AG09309 (cell line): ENCODE measurements around the gene SOBP.

ENCODE experiments used
- DNase-seq: peaks from one replicate; pipeline ENCODE4 v3.0.0-alpha.2; 2010; ENCODE audit warnings: low read depth
- H3K4me3 ChIP-seq: 2 replicates; pipeline ENCODE4 v1.5.1; 2011; ENCODE audit warnings: mild to moderate bottlenecking, low read depth, low read length, moderate library complexity; ENCODE audit not compliant: control insufficient read depth
- TF ChIP-seq, protein P1 (sequence below): IDR thresholded peaks from 2 replicates; pipeline ENCODE4 v1.5.1; 2011; ENCODE audit warnings: mild to moderate bottlenecking, low read depth, low read length, inconsistent platforms; ENCODE audit not compliant: insufficient read depth, control insufficient read depth; ENCODE audit errors: missing control alignments

Gene SOBP

DNA sequence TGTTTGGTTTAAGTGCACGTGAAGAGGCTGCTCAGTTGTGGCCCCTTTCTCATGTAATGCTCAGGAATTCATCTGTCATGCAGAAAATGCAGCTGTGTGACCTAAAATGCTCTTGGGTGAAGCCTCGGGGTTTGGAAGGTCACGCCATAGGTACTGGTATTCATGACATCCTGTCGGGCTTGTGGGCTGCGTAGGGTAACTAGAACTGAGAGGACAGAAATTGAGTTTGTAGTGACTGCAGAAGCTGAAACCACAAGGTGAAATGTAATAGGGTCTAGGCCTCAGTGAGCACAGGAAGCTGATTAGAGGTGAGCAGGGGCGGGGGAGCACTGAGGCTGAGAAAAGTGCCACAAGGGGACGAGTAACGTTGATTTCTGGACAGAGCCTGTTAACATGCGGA, 128.8 kb downstream of the SOBP start:
- DNase-seq, result no peak
- TF ChIP-seq, protein P1, sequence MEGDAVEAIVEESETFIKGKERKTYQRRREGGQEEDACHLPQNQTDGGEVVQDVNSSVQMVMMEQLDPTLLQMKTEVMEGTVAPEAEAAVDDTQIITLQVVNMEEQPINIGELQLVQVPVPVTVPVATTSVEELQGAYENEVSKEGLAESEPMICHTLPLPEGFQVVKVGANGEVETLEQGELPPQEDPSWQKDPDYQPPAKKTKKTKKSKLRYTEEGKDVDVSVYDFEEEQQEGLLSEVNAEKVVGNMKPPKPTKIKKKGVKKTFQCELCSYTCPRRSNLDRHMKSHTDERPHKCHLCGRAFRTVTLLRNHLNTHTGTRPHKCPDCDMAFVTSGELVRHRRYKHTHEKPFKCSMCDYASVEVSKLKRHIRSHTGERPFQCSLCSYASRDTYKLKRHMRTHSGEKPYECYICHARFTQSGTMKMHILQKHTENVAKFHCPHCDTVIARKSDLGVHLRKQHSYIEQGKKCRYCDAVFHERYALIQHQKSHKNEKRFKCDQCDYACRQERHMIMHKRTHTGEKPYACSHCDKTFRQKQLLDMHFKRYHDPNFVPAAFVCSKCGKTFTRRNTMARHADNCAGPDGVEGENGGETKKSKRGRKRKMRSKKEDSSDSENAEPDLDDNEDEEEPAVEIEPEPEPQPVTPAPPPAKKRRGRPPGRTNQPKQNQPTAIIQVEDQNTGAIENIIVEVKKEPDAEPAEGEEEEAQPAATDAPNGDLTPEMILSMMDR, result no peak
- no peak overlapping the region for H3K4me3 ChIP-seq

DNA sequence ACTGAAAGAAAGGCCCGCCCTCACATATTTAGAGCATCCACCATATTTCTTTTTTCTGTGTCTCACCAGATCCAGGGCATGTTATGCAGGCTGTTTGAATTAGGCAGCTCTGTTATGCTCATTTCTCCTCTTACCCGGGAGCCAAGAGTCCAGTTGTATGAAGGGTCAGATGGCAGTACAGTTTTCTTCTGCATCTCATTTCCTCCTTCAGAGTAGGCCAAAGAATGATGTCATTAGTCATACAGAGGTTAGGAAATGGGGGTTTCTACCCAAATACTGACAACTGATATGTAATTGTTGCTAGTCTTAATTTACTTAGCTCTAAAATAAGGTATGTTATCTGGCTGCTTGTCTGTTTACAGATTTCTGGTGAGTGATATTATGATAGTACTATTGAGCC, 130.8 kb downstream of the SOBP start:
- TF ChIP-seq, protein P1, result no peak
- H3K4me3 ChIP-seq, result no peak overlapping the region
- no peak for DNase-seq

DNA sequence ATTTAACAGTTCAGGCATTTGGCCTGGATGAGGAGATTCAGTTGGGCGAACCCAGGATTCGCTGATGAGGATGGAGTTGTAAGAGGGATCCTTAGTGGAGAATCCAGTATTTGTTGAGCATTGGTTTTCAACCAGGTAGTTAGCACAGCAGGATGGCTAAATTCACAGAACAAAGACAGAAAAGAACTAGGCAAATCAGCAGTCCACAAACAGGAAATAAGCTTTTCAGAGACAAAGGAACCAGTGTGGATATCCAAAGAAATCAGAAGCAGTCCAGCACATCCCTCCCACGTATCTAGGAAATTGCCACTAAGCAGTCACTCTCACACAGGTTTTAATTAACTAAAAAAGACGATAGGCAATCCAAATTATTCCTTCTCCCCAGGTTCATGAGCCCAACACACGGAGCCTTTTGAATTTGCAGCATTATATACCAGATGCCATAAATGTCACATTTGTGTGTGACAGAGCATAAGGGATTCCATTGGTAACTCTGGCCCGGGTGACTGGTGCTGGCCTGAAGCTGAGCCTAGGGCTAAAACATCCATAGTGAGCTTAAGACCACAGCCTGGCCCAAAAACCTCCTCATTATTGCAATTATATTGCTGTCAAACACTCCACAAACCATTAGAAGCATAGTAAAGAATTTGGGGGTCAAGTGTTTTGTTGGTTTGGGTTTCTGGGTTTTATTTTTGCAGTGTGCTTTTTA, 131.5 kb downstream of the SOBP start:
- TF ChIP-seq, protein P1, result no peak
- H3K4me3 ChIP-seq, result no peak overlapping the region
- DNase-seq, result no peak

DNA sequence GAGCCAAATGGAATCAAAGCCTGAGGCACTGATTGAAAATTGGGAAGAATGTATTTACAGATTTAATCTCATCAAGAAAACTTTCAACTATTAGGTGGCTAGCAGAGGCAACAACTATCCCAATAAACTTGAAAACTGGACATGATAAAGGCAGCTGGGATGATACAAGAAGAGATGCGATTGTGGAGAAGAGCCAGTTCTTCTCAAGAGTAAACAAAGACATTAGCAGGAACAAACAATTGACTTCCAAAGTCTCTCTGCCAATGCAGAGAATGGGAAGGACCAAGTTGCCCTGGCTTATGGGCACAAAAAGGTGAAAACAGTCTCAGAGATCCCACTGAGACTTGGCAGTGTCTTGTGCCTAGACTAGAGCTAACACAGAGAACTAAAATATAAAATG, 132.4 kb downstream of the SOBP start:
- DNase-seq, result no peak
- TF ChIP-seq, protein P1, result no peak
- no peak overlapping the region for H3K4me3 ChIP-seq

DNA sequence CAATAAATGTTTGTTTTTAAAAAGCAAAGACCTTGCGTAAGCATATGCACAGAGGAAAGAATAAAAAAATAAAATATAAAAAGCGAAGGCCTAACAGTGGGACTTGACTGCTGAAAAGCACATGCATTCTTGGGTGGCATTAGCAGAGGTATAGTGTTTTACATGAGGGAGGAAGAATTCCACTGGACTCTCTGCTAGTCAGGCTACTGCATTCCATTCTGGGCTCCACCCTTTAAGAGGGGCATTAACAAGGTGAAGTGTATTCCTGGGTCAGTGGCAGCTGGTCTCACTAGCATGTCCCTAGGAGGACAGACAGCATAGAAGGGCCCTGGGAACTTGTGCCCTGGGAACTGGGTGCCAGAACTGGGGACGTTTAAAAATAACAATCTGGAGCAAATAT, 134.1 kb downstream of the SOBP start:
- DNase-seq, result no peak
- no peak overlapping the region for H3K4me3 ChIP-seq
- TF ChIP-seq, protein P1, result no peak

DNA sequence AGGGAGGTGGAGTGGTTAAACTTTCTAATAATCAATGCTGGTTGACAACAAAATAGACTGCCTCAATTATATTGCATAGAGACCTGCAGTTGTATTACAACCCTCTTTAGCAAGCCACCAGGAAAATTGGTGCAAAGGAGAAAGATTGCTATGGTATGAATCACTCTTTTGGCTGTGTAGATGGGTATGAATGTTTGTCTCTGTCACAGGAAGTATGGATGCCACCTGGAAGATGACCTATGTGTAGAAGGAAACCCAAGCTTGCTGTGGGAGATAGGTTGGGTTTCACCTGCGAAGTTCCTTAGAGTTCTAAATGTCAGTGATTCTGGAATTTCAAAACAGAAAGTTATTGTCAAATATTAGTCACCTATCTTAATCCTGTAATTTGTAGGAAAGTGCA, 134.6 kb downstream of the SOBP start:
- no peak overlapping the region for H3K4me3 ChIP-seq
- TF ChIP-seq, protein P1, result no peak
- no peak for DNase-seq
